ENCODE data around the gene TTYH3.

GRCh38 chr7:2606539-2606936, 25.2 kb upstream of the TTYH3 start:
- TF ChIP-seq JUN (CRISPR knock-in tag; IDR thresholded peaks at IDR 0.05) (no peak), USF2 (CRISPR knock-in tag; IDR thresholded peaks at IDR 0.05) (no peak), CTCF (IDR thresholded peaks at IDR 0.05) (no peak), MAX (CRISPR knock-in tag; IDR thresholded peaks at IDR 0.05) (no peak), TEAD1 (CRISPR knock-in tag; IDR thresholded peaks at IDR 0.05) (no peak)
